ENCODE data around the gene SMG9.
A peak's percentile ranks its signal among the peaks of the same experiment; 100 is the strongest.

Gene SMG9

DNA sequence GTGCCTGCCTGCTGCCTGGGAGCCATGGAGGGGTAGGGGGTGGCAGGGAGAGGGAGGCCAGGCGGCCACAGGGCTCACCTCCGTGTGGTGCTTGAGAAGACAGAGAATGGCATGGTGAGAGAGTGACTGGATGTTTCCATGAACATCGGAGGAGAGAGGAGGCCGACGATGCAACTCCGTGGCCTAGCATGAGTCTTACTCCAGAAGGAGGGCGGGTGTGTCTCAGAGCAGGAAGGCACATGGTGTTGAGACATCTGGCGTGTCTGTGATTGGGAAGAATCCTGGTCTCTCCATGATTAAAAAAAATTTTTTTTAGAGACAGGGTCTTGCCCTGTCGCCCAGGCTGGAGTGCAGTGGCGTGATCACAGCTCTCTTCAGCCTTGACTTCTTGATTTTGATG, 33.8 kb downstream of the SMG9 start:
- DNase-seq, result no peak

DNA sequence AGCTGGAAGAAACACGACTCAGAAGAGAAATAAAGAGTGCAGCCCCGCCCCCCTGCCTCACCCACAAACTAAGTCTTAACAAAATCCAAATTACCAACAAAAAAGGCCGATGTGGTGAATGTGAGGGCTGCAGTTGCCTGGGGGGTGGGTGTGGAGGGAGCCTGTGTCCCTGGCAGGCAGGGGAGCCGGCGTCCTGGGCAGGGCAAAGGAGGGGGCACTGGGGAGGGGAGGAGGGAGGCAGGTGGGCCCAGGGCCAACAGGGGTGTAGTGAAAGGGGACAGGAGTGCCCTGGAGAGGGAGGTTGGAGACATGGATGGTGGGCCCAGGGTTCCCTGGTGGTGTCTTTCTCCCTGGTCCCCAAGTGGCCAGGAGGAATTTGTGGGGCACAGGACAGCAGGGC, 34.8 kb downstream of the SMG9 start:
- no peak for DNase-seq

DNA sequence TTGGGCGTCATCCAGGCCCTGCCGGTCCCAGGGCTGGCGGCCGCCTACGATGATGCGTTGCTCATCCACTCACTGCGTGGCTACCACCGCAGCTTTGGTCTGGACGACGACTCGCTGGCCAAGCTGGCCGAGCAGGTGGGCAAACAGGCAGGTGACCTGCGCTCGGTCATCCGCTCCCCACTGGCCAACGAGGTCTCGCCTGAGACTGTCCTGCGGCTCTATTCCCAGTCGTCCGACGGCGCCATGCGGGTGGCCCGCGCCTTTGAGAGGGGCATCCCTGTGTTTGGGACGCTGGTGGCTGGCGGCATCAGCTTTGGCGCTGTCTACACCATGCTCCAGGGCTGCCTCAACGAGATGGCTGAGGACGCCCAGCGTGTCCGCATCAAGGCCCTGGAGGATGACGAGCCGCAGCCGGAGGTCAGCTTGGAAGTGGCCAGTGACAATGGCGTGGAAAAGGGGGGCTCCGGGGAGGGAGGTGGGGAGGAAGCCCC, 35.3 kb downstream of the SMG9 start:
- no peak for DNase-seq

DNA sequence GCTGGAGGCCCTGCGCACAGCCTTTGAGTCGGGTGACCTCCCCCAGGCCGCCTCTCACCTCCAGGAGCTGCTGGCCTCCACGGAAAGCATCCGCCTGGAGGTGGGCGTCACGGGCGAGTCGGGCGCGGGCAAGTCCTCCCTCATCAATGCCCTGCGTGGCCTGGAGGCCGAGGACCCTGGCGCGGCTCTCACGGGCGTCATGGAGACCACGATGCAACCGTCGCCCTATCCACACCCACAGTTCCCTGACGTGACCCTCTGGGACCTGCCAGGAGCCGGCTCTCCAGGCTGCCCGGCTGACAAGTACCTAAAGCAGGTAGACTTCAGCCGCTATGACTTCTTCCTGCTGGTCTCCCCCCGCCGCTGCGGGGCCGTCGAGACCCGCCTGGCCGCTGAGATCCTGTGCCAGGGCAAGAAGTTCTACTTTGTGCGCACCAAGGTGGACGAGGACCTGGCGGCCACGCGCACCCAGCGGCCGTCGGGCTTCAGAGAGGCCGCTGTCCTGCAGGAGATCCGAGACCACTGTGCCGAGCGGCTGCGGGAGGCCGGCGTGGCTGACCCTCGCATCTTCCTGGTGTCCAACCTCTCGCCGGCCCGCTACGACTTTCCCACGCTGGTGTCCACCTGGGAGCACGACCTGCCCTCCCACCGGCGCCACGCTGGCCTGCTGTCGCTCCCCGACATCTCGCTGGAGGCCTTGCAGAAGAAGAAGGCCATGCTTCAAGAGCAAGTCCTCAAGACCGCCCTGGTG, 36.0 kb downstream of the SMG9 start:
- no peak for DNase-seq

DNA sequence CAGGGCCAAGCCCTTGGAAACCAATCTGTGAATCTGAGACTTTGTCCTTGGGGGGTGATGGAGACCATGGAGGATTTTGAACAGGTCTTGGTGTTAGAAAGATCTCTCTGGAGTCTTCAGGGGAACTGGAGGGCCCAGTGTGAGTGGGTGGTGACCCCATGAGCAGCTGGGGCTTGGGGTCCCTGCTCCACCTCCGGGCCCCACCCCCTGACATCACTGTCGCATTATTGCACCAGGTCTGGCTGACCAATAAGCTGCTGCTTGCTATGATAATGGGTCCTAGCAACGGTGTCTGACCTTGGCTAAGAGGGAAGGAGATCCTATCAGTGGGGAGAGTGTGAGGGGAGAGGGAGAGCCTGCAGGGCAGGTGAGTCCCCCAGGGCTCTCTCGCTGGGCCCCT, 39.0 kb downstream of the SMG9 start, which contains the start of gene IRGC:
Gene IRGC, plus strand, starts transcription at position 301 of the 400 bp plus-strand sequence. CDS start 2,483 bp downstream, outside the sequence.
- DNase-seq, result no peak

DNA sequence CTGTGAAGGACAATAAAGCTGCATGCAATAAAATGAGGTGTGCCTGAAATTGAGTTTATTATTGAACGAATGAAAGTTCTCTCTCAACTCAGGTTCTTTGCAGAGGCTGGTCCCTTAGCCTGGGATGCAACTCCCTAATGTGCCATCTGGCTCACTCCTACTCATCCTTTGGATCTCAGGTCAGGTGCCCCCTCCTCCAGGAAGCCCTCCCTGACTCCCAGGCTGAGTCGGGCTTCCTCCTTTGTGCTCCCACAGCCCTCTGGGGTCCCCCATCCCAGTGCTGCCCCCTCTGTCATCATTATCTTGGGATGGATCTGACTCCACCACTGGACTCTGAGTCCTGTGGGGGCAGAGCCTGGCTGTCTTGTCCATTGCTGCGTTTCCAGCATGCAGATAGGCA, 41.6 kb downstream of the SMG9 start:
- no peak for DNase-seq

DNA sequence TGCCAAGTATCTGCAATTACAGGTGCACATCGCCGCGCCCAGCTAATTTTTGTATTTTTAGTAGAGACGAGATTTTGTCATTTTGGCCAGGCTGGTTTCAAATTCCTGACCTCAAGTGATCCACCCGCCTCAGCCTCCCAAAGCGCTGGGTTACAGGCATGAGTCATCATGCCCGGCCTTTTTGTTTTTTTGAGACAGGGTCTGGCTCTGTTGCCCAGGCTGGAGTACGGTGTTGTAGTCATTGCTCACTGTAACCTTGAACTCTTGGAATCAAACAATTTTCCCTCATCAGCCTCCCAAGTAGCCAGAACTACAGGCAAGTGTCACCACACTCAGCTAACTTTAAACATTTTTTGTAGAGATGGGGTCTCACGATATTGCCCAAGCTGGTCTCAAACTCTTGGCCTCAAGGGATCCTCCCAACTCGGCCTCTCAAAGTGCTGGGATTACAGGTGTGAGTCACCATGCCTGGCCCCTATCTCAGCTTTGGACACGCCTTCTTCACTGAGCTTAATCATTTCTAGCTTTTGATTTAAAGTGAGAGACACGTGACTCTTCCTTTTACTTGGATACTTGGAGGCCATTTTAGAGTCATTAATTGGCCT, 42.9 kb downstream of the SMG9 start:
- no peak for DNase-seq

DNA sequence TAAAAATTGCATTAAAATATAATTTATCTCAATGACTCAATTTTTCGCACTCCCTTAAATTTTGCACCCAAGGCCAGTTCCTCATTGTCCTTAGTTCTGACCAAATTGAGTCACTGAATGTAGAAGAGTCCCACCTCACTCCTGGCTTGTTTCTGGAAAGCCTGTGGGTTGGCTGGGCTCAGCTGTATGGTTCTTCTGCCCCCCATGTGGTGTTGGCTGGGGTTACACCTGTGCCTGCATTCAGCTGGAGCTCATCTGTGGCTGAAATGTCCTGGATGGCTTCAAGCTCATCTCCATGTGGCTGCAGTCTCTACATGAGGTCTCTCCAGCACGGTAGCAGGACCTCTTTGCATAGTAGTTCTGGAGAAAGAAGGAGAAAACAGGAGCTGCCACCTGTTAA, 46.0 kb downstream of the SMG9 start:
- DNase-seq, result no peak

DNA sequence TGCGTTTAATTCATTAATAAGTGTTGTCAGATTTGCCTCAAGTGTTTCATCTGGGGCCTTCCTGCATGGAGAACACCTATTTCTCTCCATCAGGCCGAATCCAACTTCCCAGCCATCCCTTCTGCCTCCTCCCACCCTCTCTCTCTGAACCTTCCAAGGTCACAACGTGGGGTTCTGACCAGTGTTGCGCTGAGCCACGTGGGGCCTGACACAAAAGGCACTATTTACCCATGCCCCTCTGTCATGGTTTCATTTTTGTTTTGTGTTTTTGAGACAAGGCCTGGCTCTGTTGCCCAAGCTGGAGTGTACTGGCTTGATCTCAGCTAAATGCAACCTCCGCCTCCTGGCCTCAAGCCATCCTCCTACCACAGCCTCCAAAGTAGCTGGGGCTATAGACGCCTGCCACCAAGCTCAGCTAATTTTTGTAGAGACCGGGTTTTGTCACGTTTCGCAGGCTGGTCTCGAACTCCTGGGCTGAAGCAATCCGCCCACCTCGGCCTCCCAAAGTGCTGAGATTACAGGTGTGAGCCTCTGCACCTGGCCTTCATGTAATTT, 47.5 kb downstream of the SMG9 start:
- DNase-seq, result no peak

DNA sequence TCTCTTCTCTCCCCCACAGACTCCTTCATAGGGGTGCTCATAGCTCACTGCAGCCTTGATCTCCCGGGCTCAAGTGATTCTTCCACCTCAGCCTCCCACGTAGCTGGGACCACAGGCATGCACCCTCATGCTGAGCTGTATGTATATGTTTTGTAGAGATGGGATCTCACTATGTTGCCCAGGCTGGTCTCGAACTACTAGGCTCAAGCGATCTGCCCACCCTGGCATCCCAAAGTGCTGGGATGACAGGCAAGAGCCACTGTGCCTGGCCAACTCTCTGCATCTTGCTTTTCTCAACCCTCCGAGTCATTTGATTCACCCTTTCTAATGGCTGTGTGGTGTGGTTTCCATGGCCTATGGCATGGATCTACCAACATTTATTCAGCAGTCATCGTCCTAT, 49.0 kb downstream of the SMG9 start:
- DNase-seq, result no peak

DNA sequence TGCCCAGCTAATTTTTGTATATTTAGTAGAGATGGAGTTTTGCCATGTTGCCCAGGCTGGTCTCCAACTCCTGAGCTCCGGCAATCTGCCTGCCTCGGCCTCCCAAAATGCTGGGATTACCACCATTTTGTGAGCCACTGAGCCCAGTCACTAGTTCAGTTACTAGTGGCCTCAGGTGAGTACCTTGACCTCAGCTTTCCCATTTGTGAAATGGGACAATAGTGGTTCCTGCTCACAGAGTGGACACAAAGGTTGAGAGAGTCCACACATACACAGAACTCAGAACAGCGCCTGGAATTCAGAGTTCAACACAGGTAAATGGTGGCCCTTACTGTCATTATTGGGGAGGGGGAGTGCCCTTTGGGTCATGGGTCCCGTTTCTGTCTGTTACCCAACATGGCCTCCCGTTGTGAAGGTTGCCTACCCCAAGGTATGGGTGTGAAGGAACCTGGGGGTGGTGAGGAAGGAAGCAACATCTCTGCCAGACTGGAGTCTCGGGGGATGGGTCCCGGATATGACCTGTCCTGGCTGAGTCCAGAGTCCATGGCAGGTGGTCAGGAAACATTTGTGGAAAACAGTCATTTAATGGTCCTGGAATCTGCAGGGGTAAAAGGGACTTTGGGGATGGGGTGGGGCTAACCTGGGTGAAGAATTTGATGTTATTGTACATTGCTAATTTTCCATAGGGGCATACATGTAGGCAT, 50.6 kb downstream of the SMG9 start:
- DNase-seq, result no peak

DNA sequence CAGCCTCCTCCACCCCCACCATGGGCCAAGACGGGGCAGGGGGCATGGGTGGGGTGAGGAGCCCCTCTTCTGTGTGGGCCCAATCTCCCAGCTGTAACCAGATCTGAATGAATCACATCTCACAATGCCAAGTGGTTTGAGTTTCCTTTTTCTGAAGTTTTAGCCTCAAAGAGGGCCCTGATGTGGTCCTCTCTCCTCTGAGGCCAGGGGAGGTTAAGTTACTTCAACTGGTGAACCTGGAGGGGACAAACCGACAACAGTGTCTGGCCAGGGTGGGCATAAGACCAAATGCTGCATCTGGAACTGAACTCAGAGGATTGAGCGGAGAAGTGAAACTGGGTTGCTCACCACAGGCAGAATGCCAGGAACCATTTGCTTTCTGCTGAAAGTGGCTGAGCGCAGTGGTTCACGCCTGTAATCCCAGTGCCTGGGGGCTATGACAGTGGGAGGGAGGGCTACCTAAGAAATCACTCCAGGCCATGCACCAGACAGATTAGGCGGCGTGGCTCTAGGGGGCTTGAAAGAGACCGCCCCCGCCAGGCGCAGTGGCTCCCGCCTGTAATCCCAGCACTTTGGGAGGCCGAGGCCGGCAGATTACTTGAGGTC, 54.3 kb downstream of the SMG9 start:
- peak; percentile 75 for DNase-seq

DNA sequence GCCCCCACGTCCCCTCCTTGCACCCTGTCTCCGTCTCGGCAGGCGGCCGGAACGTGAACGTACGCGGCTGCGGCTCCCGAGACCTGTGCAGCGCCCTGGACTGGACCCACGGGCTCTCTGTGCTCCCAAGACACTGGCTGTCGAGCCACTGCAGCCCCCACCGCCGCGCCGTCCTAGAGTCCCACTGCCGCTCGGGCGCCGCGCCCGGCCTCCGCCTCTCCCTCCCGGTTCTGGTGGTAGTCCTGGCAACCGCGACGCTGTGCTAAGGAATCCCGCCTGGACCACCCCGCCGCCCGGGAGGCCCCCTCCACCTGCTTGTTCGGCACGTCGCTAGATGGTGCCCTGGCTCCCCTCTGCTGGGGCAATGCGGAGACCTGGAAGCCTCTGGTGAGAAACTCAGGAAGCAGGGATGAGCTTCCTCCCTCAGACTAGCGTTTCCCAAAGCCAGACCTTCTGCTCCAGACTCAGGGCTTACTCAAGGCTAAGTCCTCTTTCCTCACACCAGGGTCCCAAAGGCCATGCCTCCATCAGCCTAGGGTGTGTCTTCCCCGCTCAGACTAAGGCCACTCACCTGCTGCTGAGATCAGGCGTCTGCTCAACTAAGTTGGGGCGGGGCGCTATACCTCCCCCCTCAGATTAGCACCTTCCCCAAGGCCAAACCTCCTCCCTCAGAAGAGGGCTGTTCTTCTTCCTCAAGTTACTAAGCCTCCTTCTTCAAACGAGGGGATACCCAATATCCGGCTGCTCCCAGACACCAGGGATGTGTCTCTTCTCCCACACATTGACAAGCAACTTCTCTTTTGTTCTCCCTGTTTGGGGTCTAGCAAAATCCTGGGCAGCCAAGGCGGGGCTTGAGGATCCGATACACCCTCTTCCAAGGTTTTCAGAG, 55.0 kb downstream of the SMG9 start:
- DNase-seq, result peak; percentile 49

DNA sequence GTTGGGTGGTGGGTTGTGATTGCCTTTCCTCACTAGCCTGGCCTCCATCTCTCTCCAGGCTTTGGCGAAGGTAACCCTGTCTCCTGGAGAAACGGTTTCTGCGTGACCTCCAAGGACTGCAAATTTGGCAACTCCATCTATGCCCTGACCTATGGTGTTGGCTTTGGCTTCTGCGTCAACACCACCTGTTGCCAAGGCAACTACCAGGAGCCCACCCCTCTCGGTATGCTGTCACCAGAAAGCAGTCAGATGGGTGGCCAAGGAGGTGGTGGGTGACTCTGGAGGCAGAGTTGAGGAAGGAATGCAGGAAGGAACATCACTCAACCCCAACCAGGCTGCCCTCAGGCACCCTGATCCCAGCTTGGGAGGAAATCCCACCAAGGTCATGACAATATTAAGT, 57.5 kb downstream of the SMG9 start:
- no peak for DNase-seq

DNA sequence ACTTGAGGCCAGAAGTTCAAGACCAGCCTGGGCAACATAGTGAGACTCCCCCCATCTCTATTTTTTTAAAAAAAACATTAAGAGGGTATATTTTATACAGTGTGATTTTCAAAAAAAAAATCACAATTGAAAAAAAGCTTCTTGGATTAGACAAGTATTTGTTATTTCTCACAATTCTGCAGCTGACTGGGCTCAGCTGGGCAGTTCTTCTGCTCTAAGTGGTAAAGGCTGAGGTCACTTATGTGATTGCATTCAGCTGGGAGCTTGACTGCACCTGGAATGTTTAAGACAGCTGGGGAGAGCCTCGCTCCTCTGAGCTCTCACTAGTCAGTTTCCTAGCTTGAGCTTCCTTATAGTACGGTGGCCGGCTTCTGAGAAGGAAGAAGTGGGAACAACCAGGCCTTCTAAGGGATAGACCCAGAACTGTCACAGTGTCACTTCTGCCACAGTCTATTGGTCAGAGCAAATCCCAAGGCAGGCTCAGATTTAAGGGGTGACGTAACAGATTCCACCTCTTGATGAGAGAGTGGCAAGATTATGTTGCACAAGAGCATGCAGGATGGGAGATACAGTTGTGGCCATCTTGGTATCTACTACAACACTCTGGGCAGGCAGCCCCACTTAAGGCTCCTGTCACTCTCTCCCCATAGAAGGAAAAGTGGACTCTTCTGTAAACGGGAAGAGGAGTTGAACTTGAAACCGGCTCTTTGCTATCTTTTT, 58.6 kb downstream of the SMG9 start:
- DNase-seq, result no peak

DNA sequence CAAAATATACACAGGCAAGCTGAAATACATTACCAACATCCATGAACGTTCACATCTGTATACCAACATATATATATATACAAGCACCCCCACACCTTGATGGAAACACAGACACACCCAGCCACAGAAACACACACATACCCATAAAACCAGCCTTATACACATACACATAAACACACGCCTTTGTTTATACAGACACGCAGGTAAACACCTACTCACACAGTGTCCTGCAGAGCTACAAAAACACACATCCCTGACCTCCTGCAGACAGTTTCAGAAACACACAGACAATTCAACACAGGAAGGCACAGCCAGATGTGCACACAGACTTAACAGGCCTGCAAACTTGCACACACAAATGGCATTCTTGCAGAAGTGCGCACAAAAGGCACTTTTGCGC, 60.2 kb downstream of the SMG9 start:
- no peak for DNase-seq

DNA sequence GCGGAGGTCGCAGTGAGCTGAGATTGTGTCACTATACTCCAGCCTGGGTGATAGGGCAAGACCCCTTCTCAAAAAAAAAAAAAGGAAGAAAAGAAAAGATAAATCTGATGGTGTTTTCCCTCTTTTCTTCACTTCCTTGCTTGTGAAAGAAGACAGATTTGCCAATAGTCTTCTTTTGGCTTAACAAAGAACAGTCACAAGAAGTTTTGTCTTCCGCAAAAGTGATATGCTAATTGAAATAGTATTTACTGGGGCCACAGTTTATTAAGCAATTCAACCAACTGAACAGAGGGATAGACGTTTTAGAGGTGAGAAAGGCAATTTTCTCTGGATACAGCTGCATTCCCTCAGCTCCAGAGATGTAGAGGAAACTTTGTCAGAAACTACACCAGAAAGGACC, 61.9 kb downstream of the SMG9 start:
- DNase-seq, result no peak

DNA sequence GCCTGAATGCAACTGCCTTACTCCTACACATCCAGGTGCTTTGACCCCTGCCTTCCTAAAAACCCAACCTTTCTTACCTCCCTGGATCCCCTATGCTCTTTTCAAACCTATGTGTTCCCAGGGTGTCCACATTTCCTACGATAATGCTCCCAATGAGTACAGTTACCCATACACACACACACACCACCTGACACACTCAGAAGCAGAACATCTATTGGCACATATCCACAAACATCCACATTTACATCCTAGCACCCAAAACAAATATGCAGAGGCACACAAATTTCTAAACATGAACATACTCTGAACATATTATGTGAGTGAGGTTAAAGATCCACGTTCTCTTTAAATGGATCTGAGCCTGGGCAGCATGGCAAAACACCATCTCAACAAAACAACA, 62.4 kb downstream of the SMG9 start:
- no peak for DNase-seq

DNA sequence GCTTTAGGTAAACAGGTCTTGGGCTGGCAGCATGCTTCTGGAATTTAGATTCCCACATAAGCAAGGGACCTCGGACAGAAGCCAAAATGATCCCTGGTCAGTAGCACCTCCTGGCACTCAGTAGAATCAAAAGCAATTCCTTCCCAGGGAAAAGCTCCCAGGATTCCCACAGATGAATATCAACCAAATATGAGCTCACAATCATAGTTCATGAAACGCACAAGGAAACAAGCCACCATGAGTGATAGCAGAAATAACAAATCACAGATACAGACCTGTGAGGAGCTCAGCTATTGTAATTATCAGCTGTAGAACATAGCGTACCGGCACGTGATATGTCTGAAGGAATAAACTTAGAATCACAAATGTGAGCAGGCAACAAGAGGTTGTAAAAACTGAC, 63.0 kb downstream of the SMG9 start:
- DNase-seq, result no peak

DNA sequence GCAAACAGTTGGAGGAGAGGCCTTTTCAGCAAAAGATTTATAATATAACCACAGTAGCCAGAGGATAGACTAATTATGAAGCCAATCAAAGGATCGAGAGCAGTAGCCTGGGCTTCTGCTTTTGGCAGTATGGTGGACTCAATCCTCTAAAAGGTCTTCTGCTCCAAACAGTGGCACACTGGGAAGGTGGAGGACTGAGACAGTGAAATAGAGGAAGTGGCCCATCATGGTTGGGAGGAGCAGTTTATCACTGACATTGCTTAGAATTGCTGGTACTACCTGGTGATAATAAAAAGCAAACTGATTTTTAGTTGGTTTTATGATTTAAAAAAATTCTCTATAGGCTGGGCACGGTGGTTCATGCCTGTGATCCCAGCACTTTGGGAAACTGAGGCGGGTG, 63.9 kb downstream of the SMG9 start:
- DNase-seq, result no peak

DNA sequence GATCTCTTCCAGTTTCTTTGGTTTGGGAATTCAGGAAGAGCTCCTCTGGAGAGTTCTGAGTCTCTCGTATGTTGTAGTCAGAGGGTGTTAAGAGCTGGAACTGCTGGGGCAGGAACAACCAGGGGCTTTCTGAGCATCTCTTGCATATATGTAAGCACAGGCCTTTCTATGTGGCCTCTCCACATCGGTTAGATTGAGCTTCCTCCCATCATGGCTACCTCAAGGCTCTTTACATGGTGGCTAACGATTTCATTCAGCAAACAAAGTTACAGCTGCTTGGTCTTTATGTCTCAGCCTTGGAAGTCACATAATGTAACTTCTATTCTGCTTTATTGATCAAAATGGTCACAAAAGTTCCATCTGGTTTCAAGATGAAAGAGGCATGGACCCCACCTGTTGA, 64.3 kb downstream of the SMG9 start:
- DNase-seq, result no peak

Data from fibroblast of skin of right quadriceps (primary cell).